Neural crest cell (in vitro differentiated cells): ENCODE measurements around the gene TOLLIP. TPM values are rescaled to one million over a fixed set of nuclear protein-coding genes. Genes with fewer than 3 reads are reported as not detected.

ENCODE experiments used
- DNase-seq: peaks from one replicate; pipeline ENCODE4 v3.0.0; 2021; ENCODE audit warnings: low read depth, mixed read lengths, low spot score
- H3K27ac Mint-ChIP-seq: one replicate; pipeline ENCODE4 v1.8.0; 2021; ENCODE audit warnings: mild to moderate bottlenecking, mixed read lengths; ENCODE audit not compliant: unreplicated experiment
- H3K27me3 Mint-ChIP-seq: 2 replicates; pipeline ENCODE4 v1.8.0; 2021; ENCODE audit warnings: low read depth, mild to moderate bottlenecking, mixed read lengths
- H3K36me3 Mint-ChIP-seq: 2 replicates; pipeline ENCODE4 v1.8.0; 2021; ENCODE audit warnings: low read depth, mild to moderate bottlenecking, mixed read lengths
- H3K4me1 Mint-ChIP-seq: 2 replicates; pipeline ENCODE4 v1.8.0; 2021; ENCODE audit warnings: mixed read lengths
- H3K4me3 Mint-ChIP-seq: one replicate; pipeline ENCODE4 v1.8.0; 2021; ENCODE audit warnings: mild to moderate bottlenecking, mixed read lengths
- H3K9me3 Mint-ChIP-seq: 2 replicates; pipeline ENCODE4 v1.8.0; 2021; ENCODE audit warnings: mixed read lengths
- CTCF ChIP-seq: fragments of 200-600 bp; sonication (generic); conservative IDR thresholded peaks from 2 replicates; pipeline ENCODE4 v1.5.0; 2021; ENCODE audit warnings: antibody characterized with exemption, mild to moderate bottlenecking
- total RNA-seq: library from RNA; stranded (reverse); gene quantifications from 2 replicates; pipeline ENCODE4 v1.2.1, GENCODE V29; 2021

Gene TOLLIP
- total RNA-seq, 1 donor from 2014 or later, result 40.3 TPM

GRCh38 chr11:1303973-1304372, 5.5 kb downstream of the TOLLIP start:
- H3K4me3 Mint-ChIP-seq, result peak overlapping the region; percentile 66
- DNase-seq, result no peak
- no peaks in the 10 kb centered on the region for H3K36me3 Mint-ChIP-seq
- no peak for TF ChIP-seq CTCF
- H3K4me1 Mint-ChIP-seq, result peaks cover 27% of the 10 kb centered on the region
- no peaks in the 10 kb centered on the region for H3K27me3 Mint-ChIP-seq
- H3K27ac Mint-ChIP-seq, result peak overlapping the region; percentile 72
- H3K9me3 Mint-ChIP-seq, result no peaks in the 10 kb centered on the region

- Mint-ChIP-seq H3K36me3 (no peaks in the 10 kb centered on the region), H3K4me1 (peaks cover 27% of the 10 kb centered on the region), H3K4me3 (peak overlapping the region; percentile 4), H3K9me3 (no peaks in the 10 kb centered on the region), H3K27ac (peak overlapping the region; percentile 50), H3K27me3 (no peaks in the 10 kb centered on the region)
- peak; percentile 28 for DNase-seq
- TF ChIP-seq CTCF, result peak; percentile 50
Observed at GRCh38 chr11:1303126-1303821, 6.2 kb downstream of the TOLLIP start.

GRCh38 chr11:1302461-1303125, 6.8 kb downstream of the TOLLIP start:
- Mint-ChIP-seq H3K36me3 (no peaks in the 10 kb centered on the region), H3K9me3 (no peaks in the 10 kb centered on the region), H3K4me3 (peak overlapping the region; percentile 4), H3K4me1 (peaks cover 25% of the 10 kb centered on the region), H3K27me3 (no peaks in the 10 kb centered on the region), H3K27ac (no peak overlapping the region)
- DNase-seq, result no peak
- TF ChIP-seq CTCF, result no peak

GRCh38 chr11:1302041-1302460, 7.4 kb downstream of the TOLLIP start:
- no peak for DNase-seq
- TF ChIP-seq CTCF, result no peak
- Mint-ChIP-seq H3K27ac (no peak overlapping the region), H3K36me3 (no peaks in the 10 kb centered on the region), H3K4me3 (no peak overlapping the region), H3K9me3 (no peaks in the 10 kb centered on the region), H3K27me3 (no peaks in the 10 kb centered on the region), H3K4me1 (peaks cover 25% of the 10 kb centered on the region)

GRCh38 chr11:1301220-1302000, 8.0 kb downstream of the TOLLIP start:
- H3K27ac Mint-ChIP-seq, result no peak overlapping the region
- TF ChIP-seq CTCF, result no peak
- no peak for DNase-seq
- H3K27me3 Mint-ChIP-seq, result no peaks in the 10 kb centered on the region
- peaks cover 25% of the 10 kb centered on the region for H3K4me1 Mint-ChIP-seq
- H3K9me3 Mint-ChIP-seq, result no peaks in the 10 kb centered on the region
- H3K4me3 Mint-ChIP-seq, result no peak overlapping the region
- H3K36me3 Mint-ChIP-seq, result no peaks in the 10 kb centered on the region
